ENCODE measurements around the gene CAMKMT.

The CAMKMT gene

GRCh38 chr2:44424211-44424610 lies 62.5 kb downstream of the CAMKMT start:
- no peak for DNase-seq (ENCODE audit: low read depth, low spot score)
- in situ Hi-C loops (cut with HindIII; ENCODE audit: low sequenced_read_pairs) = no loop called here
- H3K4me3 ChIP-seq (ENCODE audit: low read depth, low read length) = no peak overlapping the region
- TF ChIP-seq CTCF (IDR thresholded peaks at IDR 0.05; ENCODE audit: low read depth, low read length) = no peak

DNA sequence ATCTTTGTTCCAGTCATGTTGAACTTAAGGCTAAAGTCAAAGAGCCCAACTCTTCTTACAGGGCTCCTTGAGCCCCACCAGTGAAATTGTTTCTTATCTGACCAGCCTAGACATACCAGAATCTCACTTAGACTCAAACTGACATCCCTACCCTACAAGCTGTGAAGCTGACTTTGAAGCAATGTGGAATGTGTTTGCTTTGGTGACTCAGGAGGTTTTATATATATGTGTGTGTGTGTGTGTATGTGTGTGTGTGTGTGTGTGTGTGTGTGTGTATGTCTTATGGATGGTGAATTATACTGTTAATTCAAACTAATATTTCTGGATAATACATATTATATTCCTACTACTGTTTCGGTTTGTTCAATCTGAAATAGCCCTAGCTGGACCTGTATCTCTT lies 67.3 kb downstream of the CAMKMT start:
- DNase-seq (ENCODE audit: low read depth, low spot score) = peak; percentile 22
- no peak for TF ChIP-seq CTCF (IDR thresholded peaks at IDR 0.05; ENCODE audit: low read depth, low read length)

DNA sequence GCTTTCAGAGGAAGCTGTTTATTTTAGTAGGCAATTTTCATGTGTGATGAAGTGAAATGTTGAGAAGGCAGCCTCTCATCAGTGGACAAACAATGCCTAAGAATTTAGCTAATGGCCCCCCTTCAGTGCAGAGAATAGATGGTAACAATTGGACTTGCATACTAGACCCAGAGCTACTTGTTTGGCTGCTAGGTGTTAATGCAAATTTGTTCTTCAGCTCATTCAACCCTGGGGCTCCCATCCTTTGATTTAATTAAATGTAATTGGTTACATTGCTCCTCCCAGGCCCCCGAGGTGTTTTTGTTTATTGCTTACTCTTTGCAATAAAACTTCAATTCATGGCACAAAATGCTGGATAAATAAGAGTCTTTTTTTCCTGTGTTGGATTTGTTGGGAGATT lies 68.6 kb downstream of the CAMKMT start:
- in situ Hi-C loops (cut with HindIII; ENCODE audit: low sequenced_read_pairs) = no loop called here
- no peak for TF ChIP-seq CTCF (IDR thresholded peaks at IDR 0.05; ENCODE audit: low read depth, low read length)
- DNase-seq (ENCODE audit: low read depth, low spot score) = no peak
- H3K4me3 ChIP-seq (ENCODE audit: low read depth, low read length) = no peak overlapping the region

More for the DNA sequence above, 67.3 kb downstream of the CAMKMT start:
- no peak overlapping the region for H3K4me3 ChIP-seq (ENCODE audit: low read depth, low read length)
- in situ Hi-C loops (cut with HindIII; ENCODE audit: low sequenced_read_pairs) = no loop called here

DNA sequence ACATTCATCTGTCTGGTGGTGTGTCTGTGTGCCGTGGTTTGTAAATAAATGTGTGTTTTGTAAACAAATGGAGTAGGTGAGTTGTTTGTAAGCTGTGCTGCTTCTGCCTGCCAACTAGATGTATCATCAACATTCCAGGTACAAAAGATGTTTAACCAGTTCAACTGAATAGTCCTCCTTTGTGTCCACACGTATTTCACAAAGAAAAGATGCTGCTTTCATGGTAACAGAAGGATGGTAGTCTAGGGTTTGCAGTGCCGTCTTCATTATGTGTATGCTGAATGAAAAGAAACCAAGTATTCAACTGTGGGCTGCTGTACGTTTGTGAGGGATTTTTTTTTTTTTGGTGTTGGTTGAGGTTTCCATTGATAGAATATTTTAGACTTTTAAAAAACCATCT lies 72.1 kb downstream of the CAMKMT start:
- in situ Hi-C loops (cut with HindIII; ENCODE audit: low sequenced_read_pairs) = no loop called here
- DNase-seq (ENCODE audit: low read depth, low spot score) = no peak
- TF ChIP-seq CTCF (IDR thresholded peaks at IDR 0.05; ENCODE audit: low read depth, low read length) = no peak
- H3K4me3 ChIP-seq (ENCODE audit: low read depth, low read length) = no peak overlapping the region

- DNase-seq (ENCODE audit: low read depth, low spot score) = no peak
- TF ChIP-seq CTCF (IDR thresholded peaks at IDR 0.05; ENCODE audit: low read depth, low read length) = no peak
- in situ Hi-C loops (cut with HindIII; ENCODE audit: low sequenced_read_pairs) = no loop called here
- H3K4me3 ChIP-seq (ENCODE audit: low read depth, low read length) = no peak overlapping the region
These were observed 79.5 kb downstream of the CAMKMT start for GRCh38 chr2:44441200-44441599.

GRCh38 chr2:44442019-44442418 lies 80.3 kb downstream of the CAMKMT start:
- in situ Hi-C loops (cut with HindIII; ENCODE audit: low sequenced_read_pairs) = no loop called here
- DNase-seq (ENCODE audit: low read depth, low spot score) = no peak
- TF ChIP-seq CTCF (IDR thresholded peaks at IDR 0.05; ENCODE audit: low read depth, low read length) = no peak
- H3K4me3 ChIP-seq (ENCODE audit: low read depth, low read length) = no peak overlapping the region

- no peak overlapping the region for H3K4me3 ChIP-seq (ENCODE audit: low read depth, low read length)
- in situ Hi-C loops (cut with HindIII; ENCODE audit: low sequenced_read_pairs) = no loop called here
- TF ChIP-seq CTCF (IDR thresholded peaks at IDR 0.05; ENCODE audit: low read depth, low read length) = no peak
- no peak for DNase-seq (ENCODE audit: low read depth, low spot score)
These were observed 81.8 kb downstream of the CAMKMT start for GRCh38 chr2:44443517-44443916.

Data from astrocyte of the spinal cord (primary cell).